GM23338 (cell line): Measurements from ENCODE around the gene SLC26A5. TPM values are rescaled to one million over a fixed set of nuclear protein-coding genes. Genes with fewer than 3 reads are reported as not detected.

Experiments used
- ATAC-seq: fragments of 200-7000 bp; cut with Tn5 transposase; 3 replicates; pipeline ENCODE4 v1.9.1; 2020
- DNase-seq: peaks from one replicate; pipeline ENCODE4 v3.0.0-alpha.2; 2015; ENCODE audit warnings: low spot score
- H2AFZ ChIP-seq: fragments of 200-600 bp; sonication (generic); 2 replicates; pipeline ENCODE4 v1.8.0; 2016; ENCODE audit warnings: antibody characterized with exemption, mild to moderate bottlenecking, moderate library complexity
- H3F3A ChIP-seq: fragments of 200-600 bp; sonication (generic); replicated peaks from 2 replicates; pipeline ENCODE4 v1.8.0; 2017; ENCODE audit warnings: antibody characterized with exemption, mixed run types, low read depth
- H3K27ac ChIP-seq: fragments of 200-600 bp; sonication (generic); 2 replicates; pipeline ENCODE4 v1.6.1; 2016; ENCODE audit warnings: low read depth
- H3K27me3 ChIP-seq: fragments of 200-600 bp; sonication (generic); 2 replicates; pipeline ENCODE4 v1.8.0; 2016; ENCODE audit warnings: mild to moderate bottlenecking, mixed run types, moderate library complexity; ENCODE audit not compliant: insufficient read depth
- H3K36me3 ChIP-seq: fragments of 200-600 bp; sonication (generic); 2 replicates; pipeline ENCODE4 v1.8.0; 2016; ENCODE audit warnings: mild to moderate bottlenecking; ENCODE audit not compliant: insufficient read depth
- H3K4me1 ChIP-seq: fragments of 200-600 bp; sonication (generic); 2 replicates; pipeline ENCODE4 v1.8.0; 2016; ENCODE audit warnings: mild to moderate bottlenecking, moderate library complexity; ENCODE audit not compliant: insufficient read depth
- H3K4me2 ChIP-seq: fragments of 200-600 bp; sonication (generic); 2 replicates; pipeline ENCODE4 v1.7.1; 2017; ENCODE audit warnings: mixed run types
- H3K4me3 ChIP-seq: fragments of 200-600 bp; sonication (generic); 2 replicates; pipeline ENCODE4 v1.6.1; 2016; ENCODE audit warnings: mixed run types
- H3K79me2 ChIP-seq: fragments of 200-600 bp; sonication (generic); replicated peaks from 2 replicates; pipeline ENCODE4 v1.8.0; 2017; ENCODE audit warnings: mild to moderate bottlenecking; ENCODE audit not compliant: insufficient read depth
- H3K9me2 ChIP-seq: fragments of 200-600 bp; sonication (generic); 2 replicates; pipeline ENCODE4 v1.8.0; 2017; ENCODE audit not compliant: insufficient read depth
- H4K20me1 ChIP-seq: fragments of 200-600 bp; sonication (generic); replicated peaks from 2 replicates; pipeline ENCODE4 v1.8.0; 2017; ENCODE audit warnings: mild to moderate bottlenecking; ENCODE audit not compliant: insufficient read depth
- H3K27ac Mint-ChIP-seq: 2 replicates; pipeline ENCODE4 v1.8.0; 2020; ENCODE audit warnings: inconsistent platforms, mild to moderate bottlenecking, moderate library complexity, mixed read lengths
- H3K27me3 Mint-ChIP-seq: 3 replicates; pipeline ENCODE4 v1.8.0; 2022; ENCODE audit warnings: low read depth, mild to moderate bottlenecking, moderate library complexity, mixed read lengths, inconsistent platforms; ENCODE audit not compliant: insufficient read depth, poor library complexity
- H3K36me3 Mint-ChIP-seq: 3 replicates; pipeline ENCODE4 v1.8.0; 2021; ENCODE audit warnings: low read depth, mild to moderate bottlenecking, inconsistent platforms, moderate library complexity, mixed read lengths
- H3K4me1 Mint-ChIP-seq: 3 replicates; pipeline ENCODE4 v1.8.0; 2020; ENCODE audit warnings: mild to moderate bottlenecking, inconsistent platforms, mixed read lengths
- H3K4me3 Mint-ChIP-seq: 3 replicates; pipeline ENCODE4 v1.8.0; 2021; ENCODE audit warnings: moderate library complexity, mild to moderate bottlenecking, inconsistent platforms, mixed read lengths
- H3K9me3 Mint-ChIP-seq: 3 replicates; pipeline ENCODE4 v1.8.0; 2020; ENCODE audit warnings: moderate library complexity, mild to moderate bottlenecking, inconsistent platforms, mixed read lengths
- CREB1 ChIP-seq: fragments of 250-450 bp; sonication (Bioruptor Pico); IDR thresholded peaks from 2 replicates; pipeline ENCODE4 v1.5.0; 2020; ENCODE audit warnings: low read depth, mild to moderate bottlenecking, moderate library complexity
- ETS1 ChIP-seq: IDR thresholded peaks from 2 replicates; pipeline ENCODE4 v1.6.1; 2016; ENCODE audit warnings: antibody characterized with exemption
- JUNB ChIP-seq: IDR thresholded peaks from one replicate; pipeline ENCODE4 v1.6.1; 2016; ENCODE audit warnings: antibody characterized with exemption; ENCODE audit not compliant: unreplicated experiment
- NANOG ChIP-seq: IDR thresholded peaks from 2 replicates; pipeline ENCODE4 v1.6.1; 2016; ENCODE audit warnings: antibody characterized with exemption, borderline replicate concordance
- REST ChIP-seq: IDR thresholded peaks from one replicate; pipeline ENCODE4 v1.6.1; 2018; ENCODE audit warnings: antibody characterized with exemption; ENCODE audit not compliant: unreplicated experiment
- STAT1 ChIP-seq: IDR thresholded peaks from one replicate; pipeline ENCODE4 v1.6.1; 2016; ENCODE audit warnings: antibody characterized with exemption; ENCODE audit not compliant: unreplicated experiment
- ZNF114 ChIP-seq: fragments of 250-450 bp; sonication (Bioruptor Pico); IDR thresholded peaks from 2 replicates; pipeline ENCODE4 v1.5.0; 2020; ENCODE audit warnings: mild to moderate bottlenecking, moderate library complexity
- ZNF331 ChIP-seq: fragments of 250-450 bp; sonication (Bioruptor Pico); IDR thresholded peaks from 2 replicates; pipeline ENCODE4 v1.5.0; 2020; ENCODE audit warnings: low read depth, mild to moderate bottlenecking, moderate library complexity
- polyA plus RNA-seq: library from polyadenylated mRNA; unstranded; fragments of >200 nt; fragmentation: Nextera tagmentation; extraction: Ambion mirVana; gene quantifications from 2 replicates; pipeline ENCODE4 v1.2.1, GENCODE V29; 2016
- total RNA-seq: library from RNA; depleted of rRNA; stranded (reverse); fragments of >200 nt; shearing (Covaris generic); gene quantifications from 2 replicates; pipeline ENCODE4 v1.2.3, GENCODE V29; 2014

The SLC26A5 gene
- total and polyA plus RNA-seq, 2 experiments from 2014 or later: 0.49 to 1.0 TPM

GRCh38 chr7:103387242-103387641, 58.8 kb downstream of the SLC26A5 start:
- Mint-ChIP-seq H3K36me3 (no peaks in the 10 kb centered on the region), H3K4me3 (no peak overlapping the region)
- H3K4me1 ChIP-seq: no peaks in the 10 kb centered on the region

GRCh38 chr7:103382032-103382402, 64.0 kb downstream of the SLC26A5 start:
- Histone ChIP-seq H3K79me2 (no peaks in the 10 kb centered on the region), H3F3A (0 out of 2 replicates have a peak, but pooled peaks cover 8% of the 10 kb centered on the region), H3K4me3 (no peak overlapping the region), H3K27me3 (no peaks in the 10 kb centered on the region), H3K27ac (no peak overlapping the region), H3K4me2 (no peak overlapping the region), H4K20me1 (no peaks in the 10 kb centered on the region), H3K4me1 (no peaks in the 10 kb centered on the region), H2AFZ (no peak overlapping the region), H3K9me2 (no peaks in the 10 kb centered on the region), H3K36me3 (no peaks in the 10 kb centered on the region)
- no peaks in the 10 kb centered on the region for H3K36me3 Mint-ChIP-seq
- H3K9me3 Mint-ChIP-seq: no peaks in the 10 kb centered on the region
- H3K4me1 Mint-ChIP-seq: no peaks in the 10 kb centered on the region
- no peak overlapping the region for H3K27ac Mint-ChIP-seq
- H3K4me3 Mint-ChIP-seq: no peak overlapping the region
- H3K27me3 Mint-ChIP-seq: no peaks in the 10 kb centered on the region
- DNase-seq (no peak), ATAC-seq (no peak)
- no peak for TF ChIP-seq REST
- no peak for TF ChIP-seq ETS1
- no peak for TF ChIP-seq ZNF114 (CRISPR knock-in tag)
- no peak for TF ChIP-seq NANOG
- TF ChIP-seq ZNF331 (CRISPR knock-in tag): no peak

More at GRCh38 chr7:103387242-103387641, 58.8 kb downstream of the SLC26A5 start:
- Mint-ChIP-seq H3K27ac (no peak overlapping the region), H3K4me1 (no peaks in the 10 kb centered on the region), H3K27me3 (no peaks in the 10 kb centered on the region), H3K9me3 (no peaks in the 10 kb centered on the region)
- Histone ChIP-seq H3K9me2 (peaks cover 4% of the 10 kb centered on the region), H2AFZ (no peak overlapping the region), H4K20me1 (no peaks in the 10 kb centered on the region), H3K27me3 (no peaks in the 10 kb centered on the region), H3K4me2 (no peak overlapping the region), H3F3A (no peaks in the 10 kb centered on the region), H3K27ac (no peak overlapping the region), H3K4me3 (no peak overlapping the region), H3K79me2 (no peaks in the 10 kb centered on the region), H3K36me3 (no peaks in the 10 kb centered on the region)
- no peak for TF ChIP-seq JUNB
- no peak for TF ChIP-seq STAT1
- TF ChIP-seq REST: no peak
- no peak for TF ChIP-seq ZNF331 (CRISPR knock-in tag)
- TF ChIP-seq CREB1: no peak
- no peak for TF ChIP-seq ETS1
- TF ChIP-seq ZNF114 (CRISPR knock-in tag): no peak
- ATAC-seq: no peak
- DNase-seq: no peak
